ENCODE measurements around the gene RNASEH1. TPM values are rescaled to one million over a fixed set of nuclear protein-coding genes. Genes with fewer than 3 reads are reported as not detected.

Gene RNASEH1
- total and polyA plus RNA-seq, 2 of the 13 experiments (the other 11 are each of a cell fraction or from before 2014, with no cell fraction given), result 14.5 to 57.4 TPM

GRCh38 chr2:3604991-3605961 lies 47.1 kb upstream of the RNASEH1 start (continued):
- TF ChIP-seq ZHX1 (CRISPR knock-in tag; IDR thresholded peaks at IDR 0.05; ENCODE audit: low read depth), result no peak
- no peak for TF ChIP-seq SNAPC5 (CRISPR knock-in tag; IDR thresholded peaks at IDR 0.05; ENCODE audit: borderline replicate concordance)
- no peak for TF ChIP-seq GLI4 (CRISPR knock-in tag; IDR thresholded peaks at IDR 0.05; ENCODE audit: borderline replicate concordance)
- 0 out of 4 replicates have a peak, but pooled peaks of 1 of the 2 experiments have one; percentile 27 for TF ChIP-seq REST (IDR thresholded peaks at IDR 0.05; ENCODE audit: borderline replicate concordance in 1 of 2, low read depth in 1 of 2, low read length in 2 of 2)
- TF ChIP-seq ZHX2 (IDR thresholded peaks at IDR 0.05; ENCODE audit: low read depth), result no peak
- no peak for TF ChIP-seq ZHX2 (CRISPR knock-in tag; IDR thresholded peaks at IDR 0.05; ENCODE audit: borderline replicate concordance)
- TF ChIP-seq ZBTB34 (CRISPR knock-in tag; IDR thresholded peaks at IDR 0.05), result no peak
- TF ChIP-seq GPBP1L1 (CRISPR knock-in tag; IDR thresholded peaks at IDR 0.05), result no peak
- TF ChIP-seq ELF3 (CRISPR knock-in tag; IDR thresholded peaks at IDR 0.05), result no peak
- no peak for TF ChIP-seq ZMYM3 (CRISPR knock-in tag; IDR thresholded peaks at IDR 0.05)
- TF ChIP-seq ZNF121 (CRISPR knock-in tag; IDR thresholded peaks at IDR 0.05), result no peak

All from HepG2 (cell line).